Heart left ventricle (tissue), 16 donors: ENCODE data around the gene CCDC136. TPM values are rescaled to one million over a fixed set of nuclear protein-coding genes. Genes with fewer than 3 reads are reported as not detected.

ENCODE experiments used
- ATAC-seq, 4 donors: fragments of 200-7000 bp; cut with Tn5 transposase; one replicate each; pipeline ENCODE4 v1.9.1; 2020 to 2022; ENCODE audit warnings: moderate library complexity in 4 of 4, mild to moderate bottlenecking in 3 of 4, moderate number of reproducible peaks in 1 of 4
- DNase-seq, 5 donors: peaks; one replicate each; pipeline ENCODE4 v3.0.0-alpha.2; 2020
- H3K27ac ChIP-seq, 12 donors: fragments of 200-600 bp; sonication (generic) in 4 of 12; one replicate each; pipeline versions ENCODE4 v1.5.0 to v1.8.0; 2016 to 2022; ENCODE audit warnings: mild to moderate bottlenecking in 2 of 12
- H3K27me3 ChIP-seq, 9 donors: fragments of 200-600 bp; sonication (generic) in 2 of 9; one replicate each; pipeline versions ENCODE4 v1.5.1 to v1.8.0; 2016 to 2022; ENCODE audit warnings: mild to moderate bottlenecking in 3 of 9
- H3K36me3 ChIP-seq, 9 donors: fragments of 200-600 bp; sonication (generic) in 2 of 9; one replicate each; pipeline versions ENCODE4 v1.5.0 to v1.8.0; 2018 to 2022; ENCODE audit warnings: mild to moderate bottlenecking in 2 of 9
- H3K4me1 ChIP-seq, 12 donors: fragments of 200-600 bp; sonication (generic) in 4 of 12; one replicate each; pipeline versions ENCODE4 v1.5.0 to v1.8.0; 2016 to 2022; ENCODE audit warnings: mild to moderate bottlenecking in 3 of 12
- H3K4me3 ChIP-seq, 12 donors: fragments of 200-600 bp; sonication (generic) in 4 of 12; one replicate each; pipeline versions ENCODE4 v1.5.0 to v1.8.0; 2017 to 2022; ENCODE audit warnings: mild to moderate bottlenecking in 9 of 12, moderate library complexity in 4 of 12
- H3K9me3 ChIP-seq, 12 donors: fragments of 200-600 bp; sonication (generic) in 4 of 12; one replicate each; pipeline versions ENCODE4 v1.5.0 to v1.8.0; 2016 to 2022; ENCODE audit warnings: mild to moderate bottlenecking in 1 of 12
- POLR2A ChIP-seq, 2 donors: fragments of 450-650 bp; IDR thresholded peaks; one replicate each; pipeline ENCODE4 v1.6.1; 2017; ENCODE audit warnings: antibody characterized with exemption in 2 of 2, mild to moderate bottlenecking in 2 of 2, moderate library complexity in 2 of 2
- WGBS, 4 donors: extraction: QIAGEN DNeasy Blood & Tissue Kit in 2 of 4; methylation state at CpG; one replicate each; pipeline versions ENCODE4 v1.1.5 to v1.1.7; 2013 to 2018; 5-methylcytosine and 5-hydroxymethylcytosine counted together
- intact Hi-C, 10 donors: fragments of 100-400 bp; cut with DNase I; formaldehyde crosslinking; loops; one replicate each; pipeline versions ENCODE4 v1.11.1 to v1.14.2; 2022
- polyA plus RNA-seq, 2 donors: library from polyadenylated mRNA; stranded (reverse); fragments of 200-250 nt; gene quantifications; one replicate each; pipeline ENCODE4 v1.2.3, GENCODE V29; 2013
- total RNA-seq, 9 donors: library from RNA; depleted of rRNA in 2 of 9; stranded (reverse); fragments of >200 nt in 2 of 9; fragmentation: NEBNext Ultra II Directional in 3 of 9; extraction: Animal tissue kit (Norgen Biotek cat#: 25700) in 3 of 9; gene quantifications; one replicate each; pipeline versions ENCODE4 v1.1.0 to v1.2.4, GENCODE V29; 2016 to 2023
- TF ChIP-seq, protein P1 (sequence below), 12 donors: fragments of 200-600 bp; sonication (generic) in 4 of 12; IDR thresholded peaks; one replicate each; pipeline versions ENCODE4 v1.5.0 to v1.8.0; 2018 to 2022; ENCODE audit warnings: antibody characterized with exemption in 12 of 12, mild to moderate bottlenecking in 5 of 12
- donor health status: ischemic (EF 13 %, LVEDD 7.1; RV severe dilation, severe dysfunction).
- donor health status: healthy with polysubstance abuse.
- donor health status: DM: no; HTN: yes; CAD: no.
- donor health status: DM: no; HTN: no; CAD: no.
- donor health status: ischemic (EF 25% LVEDD 6.9; RV normal size, moderate dysfunction).
- donor health status: ischemic (EF 25% LVEDD 5.7; RV mildly dilated, moderate dysfunction).
- donor health status: healthy.
- donor health status: DM: yes; HTN: yes; CAD: no.
- donor health status: ischemic (EF 35%, LVEDD 5.7; RV mildly dilated, moderate dysfunction).
- donor health status: nonischemic (EF 11% LVEDD 7.7; RV severe dilation, severe dysfunction).
- donor health status: DM: yes; HTN: yes; CAD: no.
- donor health status: PGD.
- donor health status: ischemic (EF 29% LVEDD 5.4; RV normal size, mild dysfunction).
- donor health status: nonischemic (EF 23%, LVEDD 6.1; RV moderate dilation, normal function).

CCDC136 gene
- total and polyA plus RNA-seq, 11 donors, result 6.4 to 22.8 (median 10.4) TPM

DNA sequence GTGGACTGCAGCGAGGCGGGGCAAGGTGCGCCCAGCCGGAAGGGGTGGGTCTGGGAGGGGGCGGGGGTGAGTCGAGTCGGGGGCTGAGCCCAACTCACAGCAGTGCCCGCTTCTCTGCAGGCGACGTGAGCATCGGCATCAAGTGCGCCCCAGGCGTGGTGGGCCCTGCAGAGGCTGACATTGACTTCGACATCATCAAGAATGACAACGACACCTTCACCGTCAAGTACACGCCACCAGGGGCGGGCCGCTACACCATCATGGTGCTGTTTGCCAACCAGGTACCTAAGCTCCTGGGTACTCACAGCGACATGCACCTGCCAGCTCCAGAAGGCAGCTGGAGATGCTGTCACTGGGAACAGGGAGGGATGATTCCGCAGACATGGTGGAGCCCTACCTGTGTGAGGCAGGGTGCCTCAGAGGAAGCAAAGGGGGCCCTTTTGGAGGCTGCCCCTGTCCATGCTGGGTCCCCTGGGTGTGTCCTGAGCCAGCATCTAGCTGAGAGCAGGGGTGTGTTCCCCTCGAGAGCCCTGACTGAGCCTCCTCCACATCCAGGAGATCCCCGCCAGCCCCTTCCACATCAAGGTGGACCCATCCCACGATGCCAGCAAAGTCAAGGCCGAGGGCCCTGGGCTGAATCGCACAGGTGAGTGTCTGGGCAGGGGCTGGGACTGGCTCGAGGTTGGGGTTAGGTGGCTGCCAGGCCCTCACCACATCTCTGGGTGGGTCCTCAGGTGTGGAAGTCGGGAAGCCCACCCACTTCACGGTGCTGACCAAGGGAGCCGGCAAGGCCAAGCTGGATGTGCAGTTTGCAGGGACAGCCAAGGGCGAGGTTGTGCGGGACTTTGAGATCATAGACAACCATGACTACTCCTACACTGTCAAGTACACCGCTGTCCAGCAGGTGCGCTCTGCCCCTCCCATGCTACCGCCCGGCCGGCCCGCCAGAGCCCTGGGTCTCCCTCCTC, 51.2 kb downstream of the CCDC136 start:
- Histone ChIP-seq H3K27me3 (no peaks in the 10 kb centered on the region), H3K36me3 (peaks cover 0 to 100% (median 96%) of the 10 kb centered on the region in 9 donors), H3K4me1 (peaks cover 0 to 27% (median 0%) of the 10 kb centered on the region in 12 donors), H3K4me3 (no peak overlapping the region), H3K9me3 (no peaks in the 10 kb centered on the region), H3K27ac (peak overlapping the region in 2 of 12 donors; percentile 42 to 98)
- ATAC-seq (no peak), DNase-seq (peak in 2 of 5 donors; percentile 29 to 52)
- TF ChIP-seq, protein P1, sequence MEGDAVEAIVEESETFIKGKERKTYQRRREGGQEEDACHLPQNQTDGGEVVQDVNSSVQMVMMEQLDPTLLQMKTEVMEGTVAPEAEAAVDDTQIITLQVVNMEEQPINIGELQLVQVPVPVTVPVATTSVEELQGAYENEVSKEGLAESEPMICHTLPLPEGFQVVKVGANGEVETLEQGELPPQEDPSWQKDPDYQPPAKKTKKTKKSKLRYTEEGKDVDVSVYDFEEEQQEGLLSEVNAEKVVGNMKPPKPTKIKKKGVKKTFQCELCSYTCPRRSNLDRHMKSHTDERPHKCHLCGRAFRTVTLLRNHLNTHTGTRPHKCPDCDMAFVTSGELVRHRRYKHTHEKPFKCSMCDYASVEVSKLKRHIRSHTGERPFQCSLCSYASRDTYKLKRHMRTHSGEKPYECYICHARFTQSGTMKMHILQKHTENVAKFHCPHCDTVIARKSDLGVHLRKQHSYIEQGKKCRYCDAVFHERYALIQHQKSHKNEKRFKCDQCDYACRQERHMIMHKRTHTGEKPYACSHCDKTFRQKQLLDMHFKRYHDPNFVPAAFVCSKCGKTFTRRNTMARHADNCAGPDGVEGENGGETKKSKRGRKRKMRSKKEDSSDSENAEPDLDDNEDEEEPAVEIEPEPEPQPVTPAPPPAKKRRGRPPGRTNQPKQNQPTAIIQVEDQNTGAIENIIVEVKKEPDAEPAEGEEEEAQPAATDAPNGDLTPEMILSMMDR (IDR thresholded peaks at IDR 0.05), result no peak
- TF ChIP-seq POLR2A (IDR thresholded peaks at IDR 0.05), result no peak
- intact Hi-C loops, result no loop called here
- 87 to 94% (median 91%) methylated on average over 14 to 38 of the region's 38 CpGs for WGBS, 4 donors

DNA sequence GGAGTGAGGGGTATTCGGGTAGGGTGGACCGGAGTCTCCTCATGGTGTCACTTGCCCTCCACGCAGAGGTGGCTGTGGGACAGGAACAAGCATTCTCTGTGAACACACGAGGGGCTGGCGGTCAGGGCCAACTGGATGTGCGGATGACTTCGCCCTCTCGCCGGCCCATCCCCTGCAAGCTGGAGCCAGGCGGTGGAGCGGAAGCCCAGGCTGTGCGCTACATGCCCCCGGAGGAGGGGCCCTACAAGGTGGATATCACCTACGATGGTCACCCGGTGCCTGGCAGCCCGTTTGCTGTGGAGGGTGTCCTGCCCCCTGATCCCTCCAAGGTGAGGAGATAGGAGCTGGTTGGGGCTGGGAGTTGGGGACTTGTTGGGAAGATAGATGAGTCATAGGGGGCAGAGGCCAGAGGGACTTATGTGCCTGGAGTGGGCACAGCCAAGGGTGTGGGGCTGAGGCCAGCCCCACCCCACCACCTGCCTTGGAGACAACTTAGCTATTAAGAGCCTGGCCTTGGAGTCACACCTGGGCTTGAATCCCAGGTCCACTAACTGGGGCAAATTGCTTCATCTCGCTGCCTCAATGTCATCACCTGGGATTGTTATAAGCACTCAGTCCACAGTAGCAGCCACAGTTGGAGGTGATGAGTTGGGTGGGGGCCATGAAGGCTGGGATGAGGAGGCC, 52.3 kb downstream of the CCDC136 start:
- H3K4me1 ChIP-seq, result peaks cover 0 to 16% (median 0%) of the 10 kb centered on the region in 12 donors
- H3K36me3 ChIP-seq, result peaks cover 0 to 100% (median 96%) of the 10 kb centered on the region in 9 donors
- TF ChIP-seq, protein P1 (IDR thresholded peaks at IDR 0.05), result no peak
- no peak for TF ChIP-seq POLR2A (IDR thresholded peaks at IDR 0.05)
- intact Hi-C loops, result no loop called here
- peak in 1 of 5 donors; percentile 67 for DNase-seq
- no peaks in the 10 kb centered on the region for H3K9me3 ChIP-seq
- H3K27me3 ChIP-seq, result no peaks in the 10 kb centered on the region
- peak overlapping the region in 1 of 12 donors; percentile 38 for H3K27ac ChIP-seq
- no peak overlapping the region for H3K4me3 ChIP-seq
- 76 to 91% (median 85%) methylated on average over 10 to 17 of the region's 17 CpGs for WGBS, 4 donors
- ATAC-seq, result no peak

- Histone ChIP-seq H3K36me3 (peaks cover 0 to 100% (median 96%) of the 10 kb centered on the region in 9 donors), H3K4me1 (peaks cover 0 to 10% (median 0%) of the 10 kb centered on the region in 12 donors), H3K27ac (peak overlapping the region in 2 of 12 donors; percentile 9 to 38), H3K27me3 (no peaks in the 10 kb centered on the region), H3K4me3 (no peak overlapping the region), H3K9me3 (no peaks in the 10 kb centered on the region)
- 92 to 96% (median 93%) methylated on average over 18 to 25 of the region's 25 CpGs for WGBS, 4 donors
- TF ChIP-seq, protein P1 (IDR thresholded peaks at IDR 0.05), result no peak
- TF ChIP-seq POLR2A (IDR thresholded peaks at IDR 0.05), result no peak
- DNase-seq, result peak in 1 of 5 donors; percentile 52
- no peak for ATAC-seq
- intact Hi-C loops, result no loop called here
Measured at GRCh38 chr7:128844777-128845311, 53.1 kb downstream of the CCDC136 start.
